HG02943 (cell line): Measurements from ENCODE around the gene ADGRV1.
"Not testable (repeated sequence)": the region's sequence is repeated elsewhere in the genome, so short reads cannot be mapped to it uniquely, and the experiment has no call there.

ENCODE experiments used
- ATAC-seq: cut with Tn5 transposase; IDR thresholded peaks from one replicate; pipeline ENCODE4 v1.9.1; 2021; ENCODE audit warnings: mild to moderate bottlenecking, low read depth, moderate library complexity; ENCODE audit not compliant: unreplicated experiment

ADGRV1 gene

DNA sequence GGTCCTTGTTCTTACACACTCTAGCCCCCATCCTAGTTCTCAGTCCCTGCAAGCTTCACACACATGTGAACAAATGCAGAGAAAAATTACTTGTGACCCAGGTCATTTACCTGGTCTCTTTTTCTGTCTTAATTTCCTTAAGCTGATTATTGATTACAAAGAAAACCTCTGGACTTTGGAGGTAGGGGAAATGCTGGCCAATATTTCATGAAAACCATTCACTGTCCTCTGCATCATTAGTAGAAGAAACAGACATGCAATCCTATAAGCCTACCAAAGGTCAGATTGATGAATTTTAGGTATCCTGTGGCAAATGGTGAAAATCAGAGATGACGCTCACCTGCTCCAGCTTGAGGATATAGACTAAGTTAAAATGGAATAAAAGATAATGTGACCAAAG lies 457.7 kb downstream of the ADGRV1 start:
- ATAC-seq: no peak

DNA sequence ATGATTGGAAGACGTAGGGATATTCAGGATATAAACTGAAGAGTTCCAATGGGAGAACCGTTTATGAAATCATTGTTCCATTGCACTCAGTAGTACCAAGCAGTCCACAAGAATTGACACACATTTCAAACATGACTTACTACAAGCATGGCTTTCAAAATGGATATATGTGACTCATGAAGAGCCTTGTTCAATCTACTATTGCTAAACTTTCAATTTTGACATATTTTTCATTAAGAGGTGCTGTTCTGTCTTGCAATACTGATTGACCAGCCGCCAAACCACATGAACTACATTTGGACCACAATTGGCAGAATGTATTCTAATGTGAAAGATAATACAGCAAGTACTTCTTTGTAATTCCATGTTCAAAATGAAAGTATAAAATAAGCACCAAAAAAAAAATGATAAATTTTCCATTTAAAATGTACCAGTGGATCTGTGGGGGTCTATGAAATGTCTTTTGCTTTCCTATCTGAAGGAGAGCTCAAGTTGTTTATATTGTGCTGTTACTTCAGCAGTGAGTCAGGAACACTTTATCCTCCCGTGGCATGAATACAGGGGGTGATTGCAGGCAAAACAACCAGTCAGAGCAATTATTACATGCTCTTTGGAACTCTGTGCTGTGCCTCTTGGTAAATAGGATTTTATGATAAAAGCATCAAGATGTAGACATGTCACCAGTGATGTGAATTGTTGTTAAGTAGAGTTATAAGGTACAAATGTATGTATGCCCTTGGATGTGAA lies 458.5 kb downstream of the ADGRV1 start:
- no peak for ATAC-seq

DNA sequence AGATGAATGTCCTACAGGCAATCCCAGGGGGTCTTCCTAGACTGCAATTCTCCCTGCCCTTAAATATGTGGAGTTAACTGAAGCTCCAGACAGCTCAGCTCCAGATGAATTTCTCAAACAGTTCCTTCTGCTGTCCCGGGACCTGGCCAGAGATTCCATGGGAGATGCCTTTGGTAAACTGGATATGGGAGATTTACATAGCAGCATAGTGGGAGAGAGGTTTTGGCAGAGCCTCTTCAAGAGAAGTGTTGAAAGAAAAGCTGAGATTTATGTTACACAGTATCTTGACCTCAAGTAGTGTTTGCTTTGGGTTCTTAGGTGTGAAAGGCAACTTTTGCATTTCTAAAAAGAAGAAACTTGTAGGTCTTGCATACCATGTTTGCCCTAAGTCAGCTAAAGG lies 459.6 kb downstream of the ADGRV1 start:
- ATAC-seq: no peak

DNA sequence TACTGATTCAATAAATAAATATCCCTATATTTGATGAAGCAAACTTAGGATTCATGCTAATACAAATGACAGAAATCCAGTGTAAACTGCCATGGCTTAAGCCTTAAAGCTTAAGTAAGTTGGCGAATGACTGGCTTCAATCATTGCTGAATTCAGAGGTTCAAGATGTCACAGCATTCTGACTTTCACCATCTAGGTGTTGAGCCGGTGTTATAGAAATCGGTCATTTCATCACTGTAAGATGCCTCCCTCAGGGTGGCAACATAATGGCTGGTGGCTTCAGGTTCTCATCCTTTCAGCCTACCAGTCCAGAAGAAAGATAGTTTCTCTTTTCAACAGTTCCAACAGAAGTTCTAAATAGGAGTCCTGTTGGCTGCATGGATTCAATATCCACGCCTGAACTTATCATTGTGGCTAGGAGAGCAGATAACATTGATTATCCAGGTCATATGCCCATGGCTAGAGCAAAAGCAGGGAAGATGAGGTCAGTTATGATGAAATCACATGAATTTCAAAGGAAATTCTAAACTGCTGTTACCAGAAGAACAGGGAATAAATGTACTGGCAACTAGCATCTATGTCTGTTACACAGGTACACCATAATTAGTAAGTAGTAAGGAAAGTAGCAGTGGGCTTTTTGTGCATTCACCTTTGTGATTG lies 460.2 kb downstream of the ADGRV1 start:
- ATAC-seq: no peak

DNA sequence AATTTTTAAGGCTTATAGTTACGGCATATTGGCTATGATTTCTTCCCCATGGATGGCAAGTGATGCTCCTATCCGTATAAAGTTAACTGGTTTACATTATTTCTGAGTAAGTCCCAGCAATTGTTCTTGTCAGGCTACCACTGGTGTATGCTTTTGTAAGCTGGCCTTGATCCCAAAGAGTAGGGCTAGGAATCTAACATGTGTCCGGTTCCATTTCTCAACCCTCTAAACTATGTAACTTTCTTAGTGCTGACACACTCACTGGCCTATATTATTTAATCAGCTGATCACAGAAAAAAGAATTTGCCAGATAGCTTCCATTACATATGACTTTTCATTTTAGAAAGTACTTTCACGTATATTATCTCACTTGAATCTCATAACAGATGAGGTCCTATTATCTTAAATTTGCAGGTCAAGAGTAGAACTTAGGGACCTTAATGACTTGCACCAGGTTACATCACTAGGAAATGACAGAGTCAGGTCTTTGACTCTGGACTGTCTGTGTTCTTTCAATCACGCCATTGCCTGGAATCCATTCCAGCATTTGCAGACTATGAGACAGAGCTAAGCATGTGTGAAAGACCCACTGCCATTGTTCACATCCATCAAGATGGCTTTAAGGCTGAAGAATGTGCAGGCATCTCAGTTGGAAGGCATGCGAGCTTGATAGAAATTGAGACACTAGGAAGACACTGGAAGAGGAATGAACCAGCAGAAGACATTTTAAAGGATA lies 461.6 kb downstream of the ADGRV1 start:
- ATAC-seq: no peak

DNA sequence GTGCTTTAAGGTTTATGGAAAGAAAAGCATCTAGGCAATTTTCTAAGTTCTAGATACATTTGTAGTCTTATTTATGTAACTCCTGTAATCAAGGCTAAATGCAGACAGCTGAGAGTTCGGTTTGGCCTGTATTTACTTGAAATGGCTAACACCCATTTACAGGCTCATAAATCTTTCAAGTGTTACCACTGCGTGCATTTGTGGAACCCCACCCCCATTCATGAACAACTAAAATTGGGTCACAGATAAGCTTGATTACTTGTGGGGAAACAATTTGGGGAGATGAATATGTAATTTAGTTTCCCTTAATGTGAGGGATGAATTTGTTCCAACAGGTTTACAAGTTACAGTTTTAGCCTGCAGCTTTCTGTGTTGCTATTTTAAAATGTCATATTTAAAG lies 463.9 kb downstream of the ADGRV1 start:
- ATAC-seq: no peak

- ATAC-seq: no peak
These were observed 465.6 kb downstream of the ADGRV1 start for GRCh38 chr5:91024206-91024605.

DNA sequence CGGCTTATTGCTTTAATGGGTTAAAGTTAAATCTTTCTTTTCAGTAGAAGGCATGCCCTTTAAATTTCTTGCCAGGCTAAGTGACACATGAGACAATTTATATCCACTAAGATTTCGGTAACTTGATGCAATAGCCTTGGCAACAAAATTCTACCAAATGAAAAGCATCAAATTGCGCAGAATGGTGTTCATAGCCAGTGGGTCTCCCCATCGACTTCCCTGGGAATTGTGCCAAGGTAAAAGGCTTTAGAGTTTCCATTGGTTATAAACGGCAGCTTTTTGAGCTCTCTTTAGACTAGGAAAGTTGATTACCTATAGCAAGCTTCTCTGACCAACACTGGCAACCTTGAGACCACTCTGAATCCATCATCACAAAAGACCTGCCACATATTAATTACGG lies 466.1 kb downstream of the ADGRV1 start:
- ATAC-seq: no peak

GRCh38 chr5:91025449-91025848 lies 466.9 kb downstream of the ADGRV1 start:
- ATAC-seq: no peak

DNA sequence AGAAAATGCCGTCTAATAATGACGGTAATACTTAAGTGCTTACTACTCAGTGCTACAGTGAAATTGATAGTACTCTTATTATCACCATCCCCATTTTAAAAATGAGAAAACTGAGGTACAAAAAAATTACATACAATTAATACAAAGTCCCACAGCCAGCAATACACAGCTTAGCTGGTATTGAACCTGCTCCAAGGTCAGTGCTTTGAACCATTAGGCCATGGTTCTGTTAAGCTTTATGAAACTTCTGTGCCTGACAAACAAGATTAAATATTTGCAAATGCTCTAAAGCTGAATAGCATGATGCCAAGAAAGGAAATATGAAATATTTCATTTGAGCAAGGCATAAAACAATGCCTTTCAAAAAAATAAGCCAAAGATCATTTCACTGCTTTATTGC lies 467.4 kb downstream of the ADGRV1 start:
- no peak for ATAC-seq

DNA sequence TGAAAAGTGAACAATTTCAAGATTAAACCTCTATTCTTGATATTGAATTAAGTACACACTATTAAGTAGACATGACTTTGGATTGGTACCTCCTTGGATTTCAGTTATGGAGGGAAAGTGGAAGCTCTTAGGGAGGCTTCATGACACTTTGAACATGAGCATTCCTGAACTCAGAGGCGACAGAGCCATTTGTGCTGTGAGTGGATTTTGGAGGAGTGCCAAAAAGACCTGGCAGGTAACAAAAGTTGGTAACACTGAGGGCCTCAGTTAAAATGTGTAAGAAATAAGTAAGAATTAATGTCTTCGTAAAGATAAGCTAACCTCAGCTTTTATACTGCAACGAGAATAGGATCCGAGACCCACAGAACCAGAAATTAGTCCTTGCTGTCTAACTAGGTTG lies 467.9 kb downstream of the ADGRV1 start:
- ATAC-seq: no peak

DNA sequence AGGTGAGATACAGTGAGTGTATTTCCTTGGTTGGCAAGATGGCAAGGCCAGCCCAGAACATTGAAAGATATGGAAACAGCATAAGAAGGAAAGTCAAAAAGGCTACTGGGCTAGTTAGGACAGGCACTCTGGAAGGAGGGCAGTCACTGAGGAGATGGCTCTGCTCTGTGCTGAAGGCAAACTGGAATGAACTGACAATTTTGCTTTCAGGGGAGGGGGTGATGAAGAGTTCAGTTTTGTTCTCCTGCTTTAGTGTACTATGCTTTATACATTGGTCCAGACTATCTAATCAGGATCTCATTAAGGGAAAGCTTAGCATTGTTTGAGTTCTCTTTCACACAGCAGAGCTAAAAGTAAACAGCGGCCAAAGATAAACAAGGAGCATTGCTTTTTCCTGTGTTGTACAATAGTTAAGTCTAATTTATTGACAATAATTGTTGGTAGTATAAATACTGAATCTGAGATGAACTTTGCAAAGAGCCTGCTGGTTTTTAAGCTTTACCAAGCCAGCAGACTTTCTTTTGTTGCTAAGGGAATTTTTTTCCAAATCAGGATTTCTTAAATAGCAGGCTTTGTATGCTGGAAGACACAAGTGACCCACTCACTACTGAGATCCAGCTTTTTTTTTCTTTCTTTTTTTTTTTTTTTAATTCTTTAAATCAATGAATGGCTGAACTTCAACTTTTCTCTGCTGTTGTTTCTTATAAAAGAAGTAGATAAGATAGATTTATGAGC lies 469.0 kb downstream of the ADGRV1 start:
- ATAC-seq: no peak

DNA sequence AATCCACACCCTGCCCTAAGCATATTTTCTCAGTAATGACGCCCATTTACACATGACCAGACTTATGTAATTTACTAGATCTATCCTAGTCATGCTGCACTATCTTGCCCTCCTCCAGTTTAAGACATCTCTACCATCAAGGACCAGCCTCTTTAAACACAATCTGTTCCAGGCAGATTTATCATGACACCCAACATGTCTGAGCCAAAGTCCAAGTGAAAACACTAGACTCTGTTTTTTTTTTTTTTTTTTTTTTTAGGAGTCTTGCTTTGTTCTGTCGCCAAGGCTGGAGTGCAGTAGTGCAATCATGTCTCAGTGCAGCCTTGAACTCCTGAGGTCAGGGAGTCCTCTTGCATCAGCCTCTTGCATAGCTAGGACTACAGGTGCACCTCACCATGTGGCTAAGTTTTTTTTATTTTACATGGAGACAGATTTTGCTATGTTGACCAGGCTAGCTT lies 469.9 kb downstream of the ADGRV1 start:
- ATAC-seq: no peak

- ATAC-seq: no peak
These were observed 472.2 kb downstream of the ADGRV1 start for GRCh38 chr5:91030521-91031401.

GRCh38 chr5:91031402-91031752 lies 472.8 kb downstream of the ADGRV1 start:
- no peak for ATAC-seq

- ATAC-seq: no peak
These were observed 473.5 kb downstream of the ADGRV1 start for GRCh38 chr5:91032125-91032524.

DNA sequence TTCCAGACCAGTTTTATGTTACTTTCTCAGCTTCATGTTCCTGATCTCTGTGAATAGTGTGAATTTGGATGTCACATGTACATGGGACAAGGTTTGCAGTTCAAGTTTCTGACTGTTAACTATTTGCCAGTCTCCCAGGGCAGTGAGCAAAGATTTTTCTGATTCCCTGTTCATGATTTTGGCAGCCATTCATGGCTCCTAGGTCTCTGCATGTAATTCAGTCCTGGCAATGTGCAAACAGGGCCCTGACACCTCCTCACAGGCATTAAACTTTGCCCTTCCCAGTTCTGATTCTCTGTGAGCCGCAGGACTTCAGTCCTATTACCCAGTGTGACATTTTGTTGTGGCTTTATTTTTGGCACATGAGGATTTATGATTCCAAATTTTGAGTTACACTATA lies 474.8 kb downstream of the ADGRV1 start:
- no peak for ATAC-seq

DNA sequence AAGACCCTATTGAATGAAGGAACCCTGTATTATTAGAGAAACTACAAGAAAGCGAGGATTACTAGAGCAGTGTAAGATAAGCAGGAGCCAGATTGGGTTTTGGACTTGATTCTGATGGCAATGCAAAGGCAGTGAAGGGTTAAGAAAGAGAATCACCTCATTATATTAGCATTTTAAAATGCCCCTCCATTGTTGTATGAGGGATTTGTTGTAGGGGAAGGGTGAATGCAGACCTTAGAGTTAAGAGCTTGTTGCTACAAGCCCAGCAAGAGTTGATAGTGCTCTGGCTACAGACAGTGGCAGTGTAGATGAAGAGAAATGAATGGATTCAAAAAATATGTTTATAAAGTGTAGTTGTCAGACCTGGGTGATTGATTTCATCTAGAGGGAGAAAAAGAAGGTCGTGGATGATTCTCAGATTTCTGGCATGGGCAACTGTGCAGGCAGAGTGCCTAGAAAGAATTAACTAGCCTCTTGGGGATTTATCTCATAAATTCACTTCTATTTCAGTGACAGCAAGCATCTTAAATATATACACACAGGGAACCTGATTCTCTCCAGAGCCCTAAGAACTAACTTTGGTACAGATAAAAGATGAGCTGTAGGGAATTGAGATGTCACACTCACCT lies 479.7 kb downstream of the ADGRV1 start:
- no peak for ATAC-seq

GRCh38 chr5:91041132-91041531 lies 482.5 kb downstream of the ADGRV1 start:
- ATAC-seq: not testable (repeated sequence)
